ENCODE results near the gene AP1M1. TPM values are rescaled to one million over a fixed set of nuclear protein-coding genes. Genes with fewer than 3 reads are reported as not detected.

The AP1M1 gene
- total RNA-seq, 1 experiment from 2014 or later: 27.7 TPM

DNA sequence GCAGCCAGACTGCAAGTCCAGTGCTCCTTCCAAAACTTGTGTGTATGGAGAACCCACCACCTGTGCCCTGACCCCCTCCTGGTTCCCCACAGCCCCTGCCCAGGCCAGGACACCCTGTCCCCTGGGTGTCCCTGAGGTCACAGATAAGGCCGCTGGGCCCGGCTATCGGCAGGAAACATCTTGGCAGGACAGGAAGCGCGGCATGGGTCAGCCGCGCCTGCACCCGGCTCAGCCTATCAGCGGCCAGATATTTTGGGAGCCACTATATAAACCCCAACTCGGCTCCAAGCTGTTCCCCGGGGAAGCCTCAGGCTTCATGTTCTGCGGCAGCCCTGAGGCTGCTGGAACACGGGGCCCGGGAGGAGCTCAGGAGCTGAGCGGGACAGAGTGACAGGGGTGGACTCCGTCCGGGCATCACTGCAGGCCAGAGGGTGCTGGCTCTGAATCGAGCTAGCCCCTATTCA is 60.8 kb downstream of the AP1M1 start:
- no peak overlapping the region for H3K27ac Mint-ChIP-seq
- no peak overlapping the region for H3K4me3 Mint-ChIP-seq
- no peaks in the 10 kb centered on the region for H3K36me3 Mint-ChIP-seq
- H3K9me3 Mint-ChIP-seq: 0 out of 2 replicates have a peak, but pooled peaks cover 4% of the 10 kb centered on the region
- DNase-seq (ENCODE audit: low spot score): no peak
- CTCF ChIA-PET: interaction anchor here (0.9 to 1.3 kb wide), 3 partner anchors 10 to 125 kb away, joined by 3 to 4 read pairs (median 4); no protein-coding TSS in a partner anchor
- H3K4me1 Mint-ChIP-seq: no peaks in the 10 kb centered on the region
- no peak for TF ChIP-seq GTF2I (CRISPR knock-in tag; conservative IDR thresholded peaks at IDR 0.05)
- no peak for TF ChIP-seq ELF4 (CRISPR knock-in tag; IDR thresholded peaks at IDR 0.05; ENCODE audit: low read depth)
- TF ChIP-seq NR3C1 (CRISPR knock-in tag; conservative IDR thresholded peaks at IDR 0.05; ENCODE audit: low read depth): no peak
- no peak for TF ChIP-seq FOXP4 (CRISPR knock-in tag; IDR thresholded peaks at IDR 0.05)
- TF ChIP-seq, protein P1, sequence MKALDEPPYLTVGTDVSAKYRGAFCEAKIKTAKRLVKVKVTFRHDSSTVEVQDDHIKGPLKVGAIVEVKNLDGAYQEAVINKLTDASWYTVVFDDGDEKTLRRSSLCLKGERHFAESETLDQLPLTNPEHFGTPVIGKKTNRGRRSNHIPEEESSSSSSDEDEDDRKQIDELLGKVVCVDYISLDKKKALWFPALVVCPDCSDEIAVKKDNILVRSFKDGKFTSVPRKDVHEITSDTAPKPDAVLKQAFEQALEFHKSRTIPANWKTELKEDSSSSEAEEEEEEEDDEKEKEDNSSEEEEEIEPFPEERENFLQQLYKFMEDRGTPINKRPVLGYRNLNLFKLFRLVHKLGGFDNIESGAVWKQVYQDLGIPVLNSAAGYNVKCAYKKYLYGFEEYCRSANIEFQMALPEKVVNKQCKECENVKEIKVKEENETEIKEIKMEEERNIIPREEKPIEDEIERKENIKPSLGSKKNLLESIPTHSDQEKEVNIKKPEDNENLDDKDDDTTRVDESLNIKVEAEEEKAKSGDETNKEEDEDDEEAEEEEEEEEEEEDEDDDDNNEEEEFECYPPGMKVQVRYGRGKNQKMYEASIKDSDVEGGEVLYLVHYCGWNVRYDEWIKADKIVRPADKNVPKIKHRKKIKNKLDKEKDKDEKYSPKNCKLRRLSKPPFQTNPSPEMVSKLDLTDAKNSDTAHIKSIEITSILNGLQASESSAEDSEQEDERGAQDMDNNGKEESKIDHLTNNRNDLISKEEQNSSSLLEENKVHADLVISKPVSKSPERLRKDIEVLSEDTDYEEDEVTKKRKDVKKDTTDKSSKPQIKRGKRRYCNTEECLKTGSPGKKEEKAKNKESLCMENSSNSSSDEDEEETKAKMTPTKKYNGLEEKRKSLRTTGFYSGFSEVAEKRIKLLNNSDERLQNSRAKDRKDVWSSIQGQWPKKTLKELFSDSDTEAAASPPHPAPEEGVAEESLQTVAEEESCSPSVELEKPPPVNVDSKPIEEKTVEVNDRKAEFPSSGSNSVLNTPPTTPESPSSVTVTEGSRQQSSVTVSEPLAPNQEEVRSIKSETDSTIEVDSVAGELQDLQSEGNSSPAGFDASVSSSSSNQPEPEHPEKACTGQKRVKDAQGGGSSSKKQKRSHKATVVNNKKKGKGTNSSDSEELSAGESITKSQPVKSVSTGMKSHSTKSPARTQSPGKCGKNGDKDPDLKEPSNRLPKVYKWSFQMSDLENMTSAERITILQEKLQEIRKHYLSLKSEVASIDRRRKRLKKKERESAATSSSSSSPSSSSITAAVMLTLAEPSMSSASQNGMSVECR (CRISPR knock-in tag; IDR thresholded peaks at IDR 0.05; ENCODE audit: borderline replicate concordance): no peak
- TF ChIP-seq ZBTB21 (CRISPR knock-in tag; IDR thresholded peaks at IDR 0.05; ENCODE audit: borderline replicate concordance): no peak
- TF ChIP-seq ZNF396 (CRISPR knock-in tag; IDR thresholded peaks at IDR 0.05; ENCODE audit: borderline replicate concordance): no peak
- no peak for TF ChIP-seq GRHL2 (CRISPR knock-in tag; IDR thresholded peaks at IDR 0.05; ENCODE audit: insufficient replicate concordance, severe bottlenecking)
- TF ChIP-seq IRF1 (CRISPR knock-in tag; IDR thresholded peaks at IDR 0.05): no peak
- no peak for TF ChIP-seq PRRX2 (CRISPR knock-in tag; IDR thresholded peaks at IDR 0.05)
- TF ChIP-seq NFYB (CRISPR knock-in tag; conservative IDR thresholded peaks at IDR 0.05; ENCODE audit: low read depth): no peak
- no peak for TF ChIP-seq ETV6 (CRISPR knock-in tag; IDR thresholded peaks at IDR 0.05)
- no peak for TF ChIP-seq ZNF671 (CRISPR knock-in tag; IDR thresholded peaks at IDR 0.05)
- no peak for TF ChIP-seq PREB (CRISPR knock-in tag; IDR thresholded peaks at IDR 0.05; ENCODE audit: borderline replicate concordance)
- no peak for TF ChIP-seq ZNF416 (CRISPR knock-in tag; IDR thresholded peaks at IDR 0.05)
- no peak for TF ChIP-seq NR2C2 (CRISPR knock-in tag; IDR thresholded peaks at IDR 0.05)
- no peak for TF ChIP-seq ATF1 (CRISPR knock-in tag; IDR thresholded peaks at IDR 0.05)
- TF ChIP-seq RORB (CRISPR knock-in tag; IDR thresholded peaks at IDR 0.05): no peak
- ATAC-seq: no peak
- H3K27me3 Mint-ChIP-seq (ENCODE audit: low read depth): no peaks in the 10 kb centered on the region
- POLR2A ChIA-PET: interaction anchor here (1.1 kb wide), 1 partner anchor 11 kb away, joined by 3 read pairs; no protein-coding TSS in a partner anchor
